ENCODE results near the gene ACOX1.

The ACOX1 gene

DNA sequence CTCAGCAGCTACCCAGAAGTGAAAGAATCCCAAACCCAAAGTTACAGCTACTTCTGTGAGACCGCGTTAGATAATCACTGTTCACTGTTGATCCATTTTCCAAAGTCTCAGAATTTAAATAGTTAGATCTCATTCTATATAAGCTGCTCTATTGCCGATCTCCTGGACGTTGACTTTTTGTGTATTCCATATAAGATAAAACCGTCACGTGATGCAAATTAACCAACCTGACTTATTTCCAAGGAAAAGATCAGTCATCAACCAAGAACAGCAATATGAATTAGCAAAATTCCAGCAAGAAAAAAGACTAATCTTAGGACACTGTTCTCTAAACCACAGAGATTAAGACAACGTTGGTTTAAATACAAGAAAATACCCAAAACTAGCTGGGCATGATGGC, 8.3 kb downstream of the ACOX1 start:
- TF ChIP-seq, protein P1, sequence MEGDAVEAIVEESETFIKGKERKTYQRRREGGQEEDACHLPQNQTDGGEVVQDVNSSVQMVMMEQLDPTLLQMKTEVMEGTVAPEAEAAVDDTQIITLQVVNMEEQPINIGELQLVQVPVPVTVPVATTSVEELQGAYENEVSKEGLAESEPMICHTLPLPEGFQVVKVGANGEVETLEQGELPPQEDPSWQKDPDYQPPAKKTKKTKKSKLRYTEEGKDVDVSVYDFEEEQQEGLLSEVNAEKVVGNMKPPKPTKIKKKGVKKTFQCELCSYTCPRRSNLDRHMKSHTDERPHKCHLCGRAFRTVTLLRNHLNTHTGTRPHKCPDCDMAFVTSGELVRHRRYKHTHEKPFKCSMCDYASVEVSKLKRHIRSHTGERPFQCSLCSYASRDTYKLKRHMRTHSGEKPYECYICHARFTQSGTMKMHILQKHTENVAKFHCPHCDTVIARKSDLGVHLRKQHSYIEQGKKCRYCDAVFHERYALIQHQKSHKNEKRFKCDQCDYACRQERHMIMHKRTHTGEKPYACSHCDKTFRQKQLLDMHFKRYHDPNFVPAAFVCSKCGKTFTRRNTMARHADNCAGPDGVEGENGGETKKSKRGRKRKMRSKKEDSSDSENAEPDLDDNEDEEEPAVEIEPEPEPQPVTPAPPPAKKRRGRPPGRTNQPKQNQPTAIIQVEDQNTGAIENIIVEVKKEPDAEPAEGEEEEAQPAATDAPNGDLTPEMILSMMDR (IDR thresholded peaks at IDR 0.05) = no peak

GRCh38 chr17:75970011-75970523, 8.9 kb downstream of the ACOX1 start:
- TF ChIP-seq, protein P1 (IDR thresholded peaks at IDR 0.05) = no peak

DNA sequence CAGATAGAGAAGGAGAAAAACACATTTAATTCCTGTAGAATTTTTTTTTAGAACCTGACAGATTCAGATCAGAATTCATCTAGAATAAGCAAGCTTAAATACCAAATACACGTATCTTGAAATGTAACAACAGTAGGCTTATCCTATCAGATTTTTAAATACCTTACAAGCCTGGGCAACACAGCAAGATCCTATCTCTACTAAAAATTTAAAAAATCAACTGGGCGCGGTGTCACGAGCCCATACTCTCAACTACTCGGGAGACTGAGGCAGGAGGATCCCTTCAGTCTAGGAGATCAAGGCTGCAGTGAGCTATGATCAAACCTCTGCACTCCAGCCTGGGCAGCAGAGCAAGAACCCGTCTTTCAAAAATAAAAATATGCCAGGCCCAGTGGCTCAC, 13.5 kb downstream of the ACOX1 start:
- TF ChIP-seq, protein P1 (IDR thresholded peaks at IDR 0.05) = no peak

- TF ChIP-seq, protein P1 (IDR thresholded peaks at IDR 0.05) = no peak
Measured at GRCh38 chr17:75959839-75960511, 19.0 kb downstream of the ACOX1 start.

- TF ChIP-seq, protein P1 (IDR thresholded peaks at IDR 0.05) = no peak
Measured at GRCh38 chr17:75959051-75959838, 19.7 kb downstream of the ACOX1 start.

DNA sequence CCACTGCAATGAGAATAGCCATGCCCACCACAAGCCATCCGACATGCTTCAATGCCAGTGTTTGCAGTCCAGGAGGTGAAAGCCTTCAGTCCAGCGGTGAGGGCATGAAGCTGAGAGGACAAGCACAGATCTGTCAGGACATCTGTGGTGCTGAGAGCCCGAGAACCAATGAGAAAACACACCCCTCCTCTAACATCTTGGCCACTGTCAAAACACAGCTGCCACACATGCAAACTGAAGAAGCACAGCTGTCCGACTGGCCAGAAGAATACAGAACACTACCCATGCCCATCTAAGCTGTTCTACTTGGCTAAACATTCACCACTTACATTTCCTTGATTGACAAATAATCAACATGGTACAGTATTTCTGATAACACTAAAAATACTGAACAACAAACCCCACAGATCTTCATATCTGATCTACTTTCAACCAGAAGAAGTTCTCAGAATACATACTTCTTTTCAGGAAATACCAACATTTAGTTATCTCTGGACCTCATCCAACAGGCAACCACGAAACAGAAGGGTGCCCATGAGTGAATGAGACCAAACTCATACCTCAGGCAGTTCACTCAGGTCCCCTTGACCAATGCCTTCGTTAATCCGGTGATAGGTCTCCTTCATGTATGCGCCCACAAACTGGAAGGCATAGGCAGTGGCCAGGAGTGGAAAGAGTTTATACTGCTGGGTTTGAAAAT, 28.0 kb downstream of the ACOX1 start:
- TF ChIP-seq, protein P1 (IDR thresholded peaks at IDR 0.05) = no peak

- TF ChIP-seq, protein P1 (IDR thresholded peaks at IDR 0.05) = no peak
Measured at GRCh38 chr17:75950421-75950820, 28.5 kb downstream of the ACOX1 start.

All from LNCAP (cell line).